Activated T-helper 1 cell treated with Interleukin-2 at 50 U/mL for 16 hours (primary cell): ENCODE data around the gene CDC42BPA.
"Not testable (repeated sequence)": the region's sequence is repeated elsewhere in the genome, so short reads cannot be mapped to it uniquely, and the experiment has no call there.

Source experiments
- DNase-seq: peaks from one replicate; pipeline ENCODE4 v3.0.0-alpha.2; 2020; ENCODE audit warnings: low read depth

Gene CDC42BPA

GRCh38 chr1:227260433-227260832 is 57.9 kb downstream of the CDC42BPA start:
- DNase-seq, result no peak

- no peak for DNase-seq
These were observed 60.3 kb downstream of the CDC42BPA start for GRCh38 chr1:227257964-227258363.

- DNase-seq, result no peak
These were observed 63.1 kb downstream of the CDC42BPA start for GRCh38 chr1:227255086-227255732.

GRCh38 chr1:227253065-227253464 is 65.2 kb downstream of the CDC42BPA start:
- no peak for DNase-seq

- no peak for DNase-seq
These were observed 72.5 kb downstream of the CDC42BPA start for GRCh38 chr1:227245613-227246320.

- DNase-seq, result no peak
These were observed 73.8 kb downstream of the CDC42BPA start for GRCh38 chr1:227244339-227245118.

GRCh38 chr1:227242811-227243682 is 75.2 kb downstream of the CDC42BPA start:
- DNase-seq, result no peak

GRCh38 chr1:227240983-227241382 is 77.3 kb downstream of the CDC42BPA start:
- DNase-seq, result no peak

- no peak for DNase-seq
These were observed 83.3 kb downstream of the CDC42BPA start for GRCh38 chr1:227234998-227235405.

GRCh38 chr1:227231128-227231527 is 87.2 kb downstream of the CDC42BPA start:
- DNase-seq, result not testable (repeated sequence)

- DNase-seq, result no peak
These were observed 90.1 kb downstream of the CDC42BPA start for GRCh38 chr1:227228201-227228600.

- no peak for DNase-seq
These were observed 90.5 kb downstream of the CDC42BPA start for GRCh38 chr1:227227761-227228160.

- no peak for DNase-seq
These were observed 92.5 kb downstream of the CDC42BPA start for GRCh38 chr1:227225715-227226346.

GRCh38 chr1:227223171-227223806 is 95.0 kb downstream of the CDC42BPA start:
- no peak for DNase-seq

GRCh38 chr1:227219715-227220292 is 98.5 kb downstream of the CDC42BPA start:
- DNase-seq, result no peak

GRCh38 chr1:227218870-227219573 is 99.3 kb downstream of the CDC42BPA start:
- DNase-seq, result no peak

- DNase-seq, result no peak
These were observed 102.3 kb downstream of the CDC42BPA start for GRCh38 chr1:227215863-227216510.

GRCh38 chr1:227214207-227214606 is 104.1 kb downstream of the CDC42BPA start:
- DNase-seq, result no peak

- DNase-seq, result no peak
These were observed 104.9 kb downstream of the CDC42BPA start for GRCh38 chr1:227213426-227213825.
